CD14-positive monocyte (primary cell): ENCODE measurements around the gene NEURL4. TPM values are rescaled to one million over a fixed set of nuclear protein-coding genes. Genes with fewer than 3 reads are reported as not detected.
A peak's percentile ranks its signal among the peaks of the same experiment; 100 is the strongest.
"Not testable (repeated sequence)": the region's sequence is repeated elsewhere in the genome, so short reads cannot be mapped to it uniquely, and the experiment has no call there.

Experiments used
- DNase-seq, 3 donors: peaks; one replicate each; pipeline ENCODE4 v3.0.0-alpha.2; 2011 to 2022
- H2AFZ ChIP-seq: 2 replicates; pipeline ENCODE4 v1.6.0; 2012; ENCODE audit warnings: mild to moderate bottlenecking, low read depth, low read length, inconsistent platforms; ENCODE audit not compliant: insufficient read depth, poor library complexity, severe bottlenecking
- H3K27ac ChIP-seq, 2 donors: 1 replicate in 1 of 2; 2 replicates in 1 of 2; pipeline ENCODE4 v1.5.1; 2012 to 2013; ENCODE audit warnings: low read length in 2 of 2, control low read depth in 1 of 2, inconsistent platforms in 1 of 2, low read depth in 1 of 2, mild to moderate bottlenecking in 1 of 2
- H3K27me3 ChIP-seq, 2 donors: one replicate each; pipeline versions ENCODE4 v1.6.0 to v1.6.1; 2011 to 2013; ENCODE audit warnings: low read length in 2 of 2; ENCODE audit not compliant: control insufficient read depth in 2 of 2, insufficient read depth in 2 of 2
- H3K36me3 ChIP-seq, 2 donors: replicated peaks in 1 of 2; 1 replicate in 1 of 2; 2 replicates in 1 of 2; pipeline versions ENCODE4 v1.5.1 to v1.6.1; 2012 to 2013; ENCODE audit warnings: low read length in 2 of 2, control low read depth in 1 of 2, inconsistent platforms in 1 of 2, mild to moderate bottlenecking in 1 of 2; ENCODE audit not compliant: insufficient read depth in 2 of 2, control insufficient read depth in 1 of 2
- H3K4me1 ChIP-seq, 2 donors: 1 replicate in 1 of 2; 2 replicates in 1 of 2; pipeline versions ENCODE4 v1.5.1 to v1.6.1; 2012 to 2013; ENCODE audit warnings: low read length in 2 of 2, control low read depth in 1 of 2, inconsistent platforms in 1 of 2, mild to moderate bottlenecking in 1 of 2, moderate library complexity in 1 of 2; ENCODE audit not compliant: insufficient read depth in 2 of 2, control insufficient read depth in 1 of 2
- H3K4me2 ChIP-seq: replicated peaks from 2 replicates; pipeline ENCODE3; 2012; ENCODE audit warnings: low read length, moderate library complexity, mild to moderate bottlenecking; ENCODE audit not compliant: poor library complexity, severe bottlenecking; ENCODE audit errors: extremely low read depth
- H3K4me3 ChIP-seq, 3 experiments: fragments of 200-600 bp in 1 of 3; sonication (generic) in 1 of 3; replicated peaks in 1 of 3; 1 replicate in 2 of 3; 2 replicates in 1 of 3; pipeline ENCODE4 v1.5.1; 2011 to 2013; ENCODE audit warnings: low read length in 3 of 3, mild to moderate bottlenecking in 3 of 3, control low read depth in 2 of 3, low read depth in 2 of 3, inconsistent platforms in 1 of 3, moderate library complexity in 1 of 3
- H3K79me2 ChIP-seq: 2 replicates; pipeline ENCODE4 v1.6.0; 2012; ENCODE audit warnings: mild to moderate bottlenecking, control low read depth, inconsistent platforms, low read length, moderate library complexity; ENCODE audit not compliant: insufficient read depth
- H3K9ac ChIP-seq: 2 replicates; pipeline ENCODE4 v1.6.0; 2017; ENCODE audit warnings: low read length, mild to moderate bottlenecking; ENCODE audit not compliant: insufficient read depth, poor library complexity, severe bottlenecking
- H3K9me3 ChIP-seq, 2 donors: replicated peaks in 1 of 2; 1 replicate in 1 of 2; 2 replicates in 1 of 2; pipeline versions ENCODE4 v1.5.1 to v1.6.1; 2012 to 2013; ENCODE audit warnings: low read length in 2 of 2, control low read depth in 1 of 2; ENCODE audit not compliant: control insufficient read depth in 1 of 2, insufficient read depth in 1 of 2
- H4K20me1 ChIP-seq: 2 replicates; pipeline ENCODE4 v1.6.0; 2012; ENCODE audit warnings: mild to moderate bottlenecking, low read length, control low read depth, moderate library complexity; ENCODE audit not compliant: insufficient read depth
- H3K27ac Mint-ChIP-seq, 7 donors: one replicate each; pipeline ENCODE4 v1.8.0; 2020; ENCODE audit warnings: mild to moderate bottlenecking in 7 of 7, mixed read lengths in 7 of 7, moderate library complexity in 6 of 7, inconsistent platforms in 2 of 7
- H3K27me3 Mint-ChIP-seq, 3 donors: one replicate each; pipeline ENCODE4 v1.8.0; 2021 to 2022; ENCODE audit warnings: low read depth in 3 of 3, mild to moderate bottlenecking in 3 of 3, mixed read lengths in 3 of 3, moderate library complexity in 3 of 3, inconsistent platforms in 1 of 3
- H3K36me3 Mint-ChIP-seq, 2 donors: one replicate each; pipeline ENCODE4 v1.8.0; 2020; ENCODE audit warnings: mixed read lengths in 2 of 2, inconsistent platforms in 1 of 2, mild to moderate bottlenecking in 1 of 2
- H3K4me1 Mint-ChIP-seq: one replicate; pipeline ENCODE4 v1.8.0; 2020; ENCODE audit warnings: mild to moderate bottlenecking, mixed read lengths
- H3K4me3 Mint-ChIP-seq, 2 donors: one replicate each; pipeline ENCODE4 v1.8.0; 2020; ENCODE audit warnings: mild to moderate bottlenecking in 2 of 2, mixed read lengths in 2 of 2, moderate library complexity in 1 of 2
- H3K9me3 Mint-ChIP-seq, 7 donors: one replicate each; pipeline ENCODE4 v1.8.0; 2020 to 2022; ENCODE audit warnings: mixed read lengths in 7 of 7, mild to moderate bottlenecking in 6 of 7, moderate library complexity in 6 of 7, inconsistent platforms in 2 of 7
- WGBS: methylation state at CpG from one replicate; pipeline ENCODE4 v1.1.5; 2013; ENCODE audit warnings: missing lambda C conversion rate; ENCODE audit not compliant: insufficient coverage; 5-methylcytosine and 5-hydroxymethylcytosine counted together
- intact Hi-C, 2 donors: fragments of 100-400 bp; cut with micrococcal nuclease; formaldehyde crosslinking; loops; one replicate each; pipeline versions ENCODE4 v1.15.0 to v1.15.1; 2023
- polyA plus RNA-seq, 3 donors: library from polyadenylated mRNA; depleted of rRNA in 1 of 3; unstranded in 2 of 3; stranded (reverse) in 1 of 3; fragments of 300-500 nt in 2 of 3; fragments of >200 nt in 1 of 3; fragmentation: Illumina TruSeq in 2 of 3; gene quantifications; 1 replicate in 2 of 3; 2 replicates in 1 of 3; pipeline ENCODE4 v1.2.3, GENCODE V29; 2012 to 2021
- TF ChIP-seq, protein P1 (sequence below): fragments of 200-600 bp; IDR thresholded peaks from one replicate; pipeline ENCODE4 v1.8.0; 2022; ENCODE audit warnings: antibody characterized with exemption, mild to moderate bottlenecking

Gene NEURL4
- polyA plus RNA-seq, 3 donors, result 0.35 to 42.6 (median 0.44) TPM

DNA sequence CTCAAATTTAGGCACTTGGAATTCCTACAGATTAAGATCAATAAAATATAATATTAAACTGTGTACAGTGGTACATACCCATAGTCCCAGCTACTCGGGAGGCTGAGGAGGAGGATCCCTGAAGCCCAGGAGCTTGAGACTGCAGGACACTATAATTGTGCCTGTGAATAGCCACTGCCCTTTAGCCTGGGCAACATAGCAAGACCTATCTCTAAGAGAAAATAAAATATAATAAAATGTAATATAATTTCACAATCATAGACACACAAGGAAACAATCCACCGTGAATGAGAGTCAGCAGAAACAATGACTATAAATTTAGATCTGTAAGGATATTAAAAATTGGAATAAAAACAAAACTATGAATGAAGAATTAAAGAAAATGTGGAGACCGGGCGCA, 41.7 kb upstream of the NEURL4 start:
- H3K9me3 Mint-ChIP-seq, result no peaks in the 10 kb centered on the region
- no peak overlapping the region for H3K4me3 Mint-ChIP-seq
- no peak overlapping the region for H3K4me2 ChIP-seq
- WGBS, result no CpG with 5 or more reads among the region's 4 CpGs
- TF ChIP-seq, protein P1, sequence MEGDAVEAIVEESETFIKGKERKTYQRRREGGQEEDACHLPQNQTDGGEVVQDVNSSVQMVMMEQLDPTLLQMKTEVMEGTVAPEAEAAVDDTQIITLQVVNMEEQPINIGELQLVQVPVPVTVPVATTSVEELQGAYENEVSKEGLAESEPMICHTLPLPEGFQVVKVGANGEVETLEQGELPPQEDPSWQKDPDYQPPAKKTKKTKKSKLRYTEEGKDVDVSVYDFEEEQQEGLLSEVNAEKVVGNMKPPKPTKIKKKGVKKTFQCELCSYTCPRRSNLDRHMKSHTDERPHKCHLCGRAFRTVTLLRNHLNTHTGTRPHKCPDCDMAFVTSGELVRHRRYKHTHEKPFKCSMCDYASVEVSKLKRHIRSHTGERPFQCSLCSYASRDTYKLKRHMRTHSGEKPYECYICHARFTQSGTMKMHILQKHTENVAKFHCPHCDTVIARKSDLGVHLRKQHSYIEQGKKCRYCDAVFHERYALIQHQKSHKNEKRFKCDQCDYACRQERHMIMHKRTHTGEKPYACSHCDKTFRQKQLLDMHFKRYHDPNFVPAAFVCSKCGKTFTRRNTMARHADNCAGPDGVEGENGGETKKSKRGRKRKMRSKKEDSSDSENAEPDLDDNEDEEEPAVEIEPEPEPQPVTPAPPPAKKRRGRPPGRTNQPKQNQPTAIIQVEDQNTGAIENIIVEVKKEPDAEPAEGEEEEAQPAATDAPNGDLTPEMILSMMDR, result no peak
- no peaks in the 10 kb centered on the region for H4K20me1 ChIP-seq
- H3K9me3 ChIP-seq, result no peaks in the 10 kb centered on the region
- H3K36me3 Mint-ChIP-seq, result no peaks in the 10 kb centered on the region
- no peak overlapping the region for H3K27ac Mint-ChIP-seq
- H2AFZ ChIP-seq, result no peak overlapping the region
- H3K36me3 ChIP-seq, result no peaks in the 10 kb centered on the region
- no peak overlapping the region for H3K27ac ChIP-seq
- H3K4me3 ChIP-seq, result no peak overlapping the region
- H3K4me1 Mint-ChIP-seq, result peaks cover 2% of the 10 kb centered on the region
- peaks cover 10 to 18% (median 14%) of the 10 kb centered on the region in 3 donors for H3K27me3 Mint-ChIP-seq
- no peak for DNase-seq
- intact Hi-C loops, result no loop called here
- no peaks in the 10 kb centered on the region for H3K27me3 ChIP-seq
- H3K79me2 ChIP-seq, result no peaks in the 10 kb centered on the region
- no peaks in the 10 kb centered on the region for H3K4me1 ChIP-seq
- H3K9ac ChIP-seq, result no peak overlapping the region

DNA sequence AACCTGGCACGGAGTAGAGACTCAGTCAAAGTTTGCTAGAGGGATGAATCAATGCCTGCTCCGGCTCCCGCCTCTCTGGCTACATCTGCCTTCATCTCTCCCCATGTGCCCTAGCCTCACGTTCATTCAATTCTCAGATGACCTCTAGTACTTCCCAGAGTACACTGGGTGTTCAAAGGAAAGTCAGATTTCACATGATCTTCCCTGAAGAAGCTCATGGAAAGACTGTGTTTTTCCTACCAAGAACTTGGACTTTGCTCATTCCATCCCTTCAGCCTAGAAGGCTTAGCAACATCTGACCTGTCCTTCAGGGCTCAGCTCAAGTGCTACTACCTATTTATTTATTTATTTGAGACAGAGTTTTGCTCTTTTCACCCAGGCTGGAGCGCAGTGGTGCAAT, 40.7 kb upstream of the NEURL4 start:
- H3K27me3 ChIP-seq, result no peaks in the 10 kb centered on the region
- TF ChIP-seq, protein P1, result no peak

DNA sequence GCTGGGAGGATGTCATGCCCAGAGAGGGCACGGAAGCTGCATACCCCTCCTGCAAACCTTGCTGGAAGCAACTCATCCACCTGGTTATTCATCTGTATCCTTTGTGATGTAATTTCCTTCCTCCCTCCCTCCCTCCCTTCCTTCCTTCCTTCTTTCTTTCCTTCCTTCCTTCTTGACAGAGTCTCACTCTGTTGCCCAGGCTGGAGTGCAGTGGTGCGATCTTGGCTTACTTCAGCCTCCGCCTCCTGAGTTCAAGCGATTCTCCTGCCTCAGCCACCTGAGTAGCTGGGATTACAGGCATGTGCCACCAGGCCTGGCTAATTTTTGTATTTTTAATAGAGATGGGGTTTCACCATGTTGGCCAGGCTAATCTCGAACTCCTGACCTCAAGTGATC, 39.5 kb upstream of the NEURL4 start:
- H3K27ac Mint-ChIP-seq, result not testable (repeated sequence)

More for the DNA sequence above, 40.7 kb upstream of the NEURL4 start:
- peak overlapping the region in 2 of 7 donors; percentile 13 to 15 for H3K27ac Mint-ChIP-seq
- H3K9me3 Mint-ChIP-seq, result no peaks in the 10 kb centered on the region
- Histone ChIP-seq H4K20me1 (no peaks in the 10 kb centered on the region), H2AFZ (no peak overlapping the region), H3K36me3 (no peaks in the 10 kb centered on the region), H3K4me3 (no peak overlapping the region), H3K9me3 (no peaks in the 10 kb centered on the region), H3K27ac (no peak overlapping the region), H3K9ac (no peak overlapping the region), H3K4me1 (no peaks in the 10 kb centered on the region), H3K4me2 (no peak overlapping the region), H3K79me2 (no peaks in the 10 kb centered on the region)
- peaks cover 2% of the 10 kb centered on the region for H3K4me1 Mint-ChIP-seq
- no peak for DNase-seq
- H3K4me3 Mint-ChIP-seq, result peak overlapping the region in 1 of 2 donors; percentile 35
- intact Hi-C loops, result no loop called here
- H3K27me3 Mint-ChIP-seq, result peaks cover 10 to 18% (median 14%) of the 10 kb centered on the region in 3 donors
- no peaks in the 10 kb centered on the region for H3K36me3 Mint-ChIP-seq
- 100% methylated on average over 1 of the region's 5 CpGs for WGBS

More for the DNA sequence above, 39.5 kb upstream of the NEURL4 start:
- H3K4me3 ChIP-seq, intact Hi-C loops, H3K27me3 ChIP-seq, H3K9ac ChIP-seq, H3K4me1 Mint-ChIP-seq, H3K9me3 ChIP-seq, H3K36me3 ChIP-seq, H3K4me2 ChIP-seq, H3K36me3 Mint-ChIP-seq, H3K9me3 Mint-ChIP-seq, H4K20me1 ChIP-seq, H3K27ac ChIP-seq, H2AFZ ChIP-seq, H3K79me2 ChIP-seq, DNase-seq, H3K4me1 ChIP-seq, H3K4me3 Mint-ChIP-seq: not testable (repeated sequence)
- H3K27me3 Mint-ChIP-seq, result peaks cover 6 to 18% (median 14%) of the 10 kb centered on the region in 3 donors
- WGBS, result 94% methylated on average over 4 of the region's 5 CpGs
